Lung (tissue), 12 donors: Measurements from ENCODE around the gene ANP32B. TPM values are rescaled to one million over a fixed set of nuclear protein-coding genes. Genes with fewer than 3 reads are reported as not detected.

Experiments
- ATAC-seq: fragments of 200-7000 bp; cut with Tn5 transposase; one replicate; pipeline ENCODE4 v1.9.1; 2020; ENCODE audit warnings: moderate number of reproducible peaks; ENCODE audit not compliant: insufficient read depth, low FRiP score
- DNase-seq, 3 donors: peaks; one replicate each; pipeline ENCODE4 v3.0.0-alpha.2; 2013 to 2017
- H3K27ac ChIP-seq, 2 donors: one replicate each; pipeline ENCODE4 v1.5.1; 2013; ENCODE audit warnings: mild to moderate bottlenecking in 2 of 2, moderate library complexity in 2 of 2, control low read depth in 1 of 2, inconsistent platforms in 1 of 2, low read depth in 1 of 2, low read length in 1 of 2
- H3K27me3 ChIP-seq, 3 donors: one replicate each; pipeline ENCODE4 v1.5.1; 2013; ENCODE audit warnings: low read length in 2 of 3; ENCODE audit not compliant: control insufficient read depth in 3 of 3, insufficient read depth in 3 of 3
- H3K36me3 ChIP-seq, 4 donors: one replicate each; pipeline ENCODE4 v1.5.1; 2013; ENCODE audit warnings: low read length in 4 of 4, mild to moderate bottlenecking in 1 of 4, moderate library complexity in 1 of 4; ENCODE audit not compliant: control insufficient read depth in 4 of 4, insufficient read depth in 4 of 4
- H3K4me1 ChIP-seq, 5 donors: one replicate each; pipeline ENCODE4 v1.5.1; 2013; ENCODE audit warnings: low read length in 5 of 5, mild to moderate bottlenecking in 2 of 5, moderate library complexity in 1 of 5; ENCODE audit not compliant: control insufficient read depth in 5 of 5, insufficient read depth in 5 of 5
- H3K4me3 ChIP-seq: one replicate; pipeline ENCODE4 v1.5.1; 2013; ENCODE audit warnings: mild to moderate bottlenecking, control low read depth, moderate library complexity
- H3K9ac ChIP-seq, 2 donors: one replicate each; pipeline ENCODE4 v1.5.1; 2013; ENCODE audit warnings: low read length in 2 of 2, control low read depth in 1 of 2; ENCODE audit not compliant: insufficient read depth in 1 of 2
- H3K9me3 ChIP-seq, 4 donors: one replicate each; pipeline ENCODE4 v1.5.1; 2013; ENCODE audit warnings: low read length in 3 of 4, mild to moderate bottlenecking in 1 of 4, moderate library complexity in 1 of 4; ENCODE audit not compliant: control insufficient read depth in 4 of 4, insufficient read depth in 3 of 4
- WGBS, 2 donors: extraction: QIAGEN DNeasy Blood & Tissue Kit; methylation state at CpG; one replicate each; pipeline ENCODE4 v1.1.7; 2013; 5-methylcytosine and 5-hydroxymethylcytosine counted together
- polyA plus RNA-seq, 2 donors: library from polyadenylated mRNA; stranded (reverse); fragments of 200-250 nt; gene quantifications; one replicate each; pipeline ENCODE4 v1.2.1, GENCODE V29; 2013
- total RNA-seq, 2 donors: library from RNA; depleted of rRNA in 1 of 2; stranded (reverse); fragments of >200 nt in 1 of 2; gene quantifications; one replicate each; pipeline ENCODE4 v1.2.1, GENCODE V29; 2014 to 2021
- TF ChIP-seq, protein P1 (sequence below): IDR thresholded peaks from 2 replicates; pipeline ENCODE4 v1.5.1; 2012; ENCODE audit warnings: mild to moderate bottlenecking; ENCODE audit errors: control extremely low read depth, extremely low read depth
- donor health status: control.
- donor health status: control.
- donor health status: Bipolar disorder and iron deficiency.
- donor health status: healthy.
- donor health status: DM: yes; HTN: yes; CAD: no.

The ANP32B gene
- total and polyA plus RNA-seq, 4 donors, result 45.4 to 152 (median 103) TPM

DNA sequence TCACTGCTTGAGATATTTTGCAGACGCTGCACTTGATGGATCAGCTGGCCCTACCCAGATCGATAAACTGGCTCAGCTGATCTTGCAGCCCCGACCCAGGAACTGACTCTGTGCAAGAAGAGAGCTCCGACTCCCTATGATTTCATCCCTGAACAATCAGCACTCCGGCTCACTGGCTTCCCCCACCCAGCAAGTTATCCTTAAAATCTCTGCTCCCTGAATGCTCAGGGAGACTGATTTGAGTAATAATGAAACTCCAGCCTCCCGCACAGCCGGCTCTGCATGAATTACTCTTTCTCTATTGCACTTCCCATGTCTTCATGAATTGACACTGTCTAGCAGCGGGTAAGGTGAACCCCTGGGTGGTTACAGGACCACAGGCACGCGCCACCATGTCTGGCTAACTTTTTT is 56.5 kb downstream of the ANP32B start:
- H3K27ac ChIP-seq, result no peak overlapping the region
- WGBS, 2 donors, result 75 to 88% methylated on average over 10 of the region's 10 CpGs
- no peaks in the 10 kb centered on the region for H3K36me3 ChIP-seq
- H3K4me1 ChIP-seq, result peaks cover 0 to 4% (median 3%) of the 10 kb centered on the region in 5 donors
- no peak overlapping the region for H3K9ac ChIP-seq
- H3K4me3 ChIP-seq, result no peak overlapping the region
- H3K9me3 ChIP-seq, result no peaks in the 10 kb centered on the region
- TF ChIP-seq, protein P1, sequence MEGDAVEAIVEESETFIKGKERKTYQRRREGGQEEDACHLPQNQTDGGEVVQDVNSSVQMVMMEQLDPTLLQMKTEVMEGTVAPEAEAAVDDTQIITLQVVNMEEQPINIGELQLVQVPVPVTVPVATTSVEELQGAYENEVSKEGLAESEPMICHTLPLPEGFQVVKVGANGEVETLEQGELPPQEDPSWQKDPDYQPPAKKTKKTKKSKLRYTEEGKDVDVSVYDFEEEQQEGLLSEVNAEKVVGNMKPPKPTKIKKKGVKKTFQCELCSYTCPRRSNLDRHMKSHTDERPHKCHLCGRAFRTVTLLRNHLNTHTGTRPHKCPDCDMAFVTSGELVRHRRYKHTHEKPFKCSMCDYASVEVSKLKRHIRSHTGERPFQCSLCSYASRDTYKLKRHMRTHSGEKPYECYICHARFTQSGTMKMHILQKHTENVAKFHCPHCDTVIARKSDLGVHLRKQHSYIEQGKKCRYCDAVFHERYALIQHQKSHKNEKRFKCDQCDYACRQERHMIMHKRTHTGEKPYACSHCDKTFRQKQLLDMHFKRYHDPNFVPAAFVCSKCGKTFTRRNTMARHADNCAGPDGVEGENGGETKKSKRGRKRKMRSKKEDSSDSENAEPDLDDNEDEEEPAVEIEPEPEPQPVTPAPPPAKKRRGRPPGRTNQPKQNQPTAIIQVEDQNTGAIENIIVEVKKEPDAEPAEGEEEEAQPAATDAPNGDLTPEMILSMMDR, result no peak
- DNase-seq (no peak), ATAC-seq (no peak)
- H3K27me3 ChIP-seq, result peaks cover 0 to 3% (median 0%) of the 10 kb centered on the region in 3 donors

DNA sequence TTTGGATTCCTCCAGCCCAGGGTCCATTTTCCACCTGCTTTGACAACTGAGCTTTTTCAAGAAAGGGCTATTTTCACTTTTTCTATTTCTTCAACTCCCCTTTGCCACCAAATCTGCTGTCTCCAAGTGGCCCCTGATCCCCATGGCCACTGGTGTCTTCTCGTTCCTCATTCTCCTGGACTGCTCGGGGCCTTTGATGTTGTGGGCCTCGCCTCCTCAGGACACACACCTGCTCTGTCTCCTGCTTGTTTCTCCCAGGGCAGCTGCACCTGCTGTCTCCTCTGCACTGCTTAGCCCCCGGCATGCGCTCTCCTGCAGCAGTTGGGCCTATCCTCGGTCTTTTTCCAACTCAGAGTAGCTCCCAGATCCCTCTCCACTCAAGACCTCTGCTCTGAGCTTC is 57.1 kb downstream of the ANP32B start:
- no peak for DNase-seq
- TF ChIP-seq, protein P1, result no peak
- ATAC-seq, result no peak
- Histone ChIP-seq H3K4me3 (no peak overlapping the region), H3K36me3 (no peaks in the 10 kb centered on the region), H3K9ac (no peak overlapping the region), H3K9me3 (no peaks in the 10 kb centered on the region), H3K27me3 (peaks cover 0 to 3% (median 0%) of the 10 kb centered on the region in 3 donors), H3K27ac (no peak overlapping the region), H3K4me1 (peaks cover 0 to 6% (median 4%) of the 10 kb centered on the region in 5 donors)
- 94 to 96% methylated on average over 6 of the region's 6 CpGs for WGBS, 2 donors

DNA sequence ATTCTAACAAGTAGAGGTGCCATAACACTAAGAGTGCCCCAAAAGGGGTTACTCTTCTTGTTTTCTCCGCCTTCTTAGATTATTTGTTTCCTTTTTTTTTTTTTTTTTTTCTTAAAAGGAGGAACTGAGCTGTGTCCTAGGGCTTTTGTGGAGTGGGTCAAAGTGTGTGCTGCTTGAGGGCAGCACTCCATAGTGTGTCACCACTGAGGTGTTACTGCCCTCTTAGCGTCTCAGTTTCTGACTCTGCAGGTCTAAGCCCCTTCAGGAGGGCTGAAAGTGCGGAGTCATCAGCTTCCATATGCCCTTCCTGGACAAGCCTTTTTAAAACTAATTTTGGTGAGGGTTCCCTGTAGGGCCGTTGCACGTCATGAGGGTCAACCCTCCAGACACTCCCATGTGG is 60.8 kb downstream of the ANP32B start:
- H3K4me3 ChIP-seq, result no peak overlapping the region
- no peak overlapping the region for H3K27ac ChIP-seq
- no peak for DNase-seq
- TF ChIP-seq, protein P1, result no peak
- WGBS, 2 donors, result 65 to 81% methylated on average over 5 of the region's 5 CpGs
- H3K9me3 ChIP-seq, result no peaks in the 10 kb centered on the region
- no peak overlapping the region for H3K9ac ChIP-seq
- H3K27me3 ChIP-seq, result peaks cover 0 to 3% (median 0%) of the 10 kb centered on the region in 3 donors
- no peaks in the 10 kb centered on the region for H3K36me3 ChIP-seq
- ATAC-seq, result no peak
- peaks cover 0 to 4% (median 0%) of the 10 kb centered on the region in 5 donors for H3K4me1 ChIP-seq
